GM21619 (cell line): Measurements from ENCODE around the gene RSPH3.
A peak's percentile ranks its signal among the peaks of the same experiment; 100 is the strongest.
"Not testable (repeated sequence)": the region's sequence is repeated elsewhere in the genome, so short reads cannot be mapped to it uniquely, and the experiment has no call there.

Experiments used
- ATAC-seq: cut with Tn5 transposase; IDR thresholded peaks from one replicate; pipeline ENCODE4 v1.9.1; 2021; ENCODE audit not compliant: unreplicated experiment

RSPH3 gene, protein sequence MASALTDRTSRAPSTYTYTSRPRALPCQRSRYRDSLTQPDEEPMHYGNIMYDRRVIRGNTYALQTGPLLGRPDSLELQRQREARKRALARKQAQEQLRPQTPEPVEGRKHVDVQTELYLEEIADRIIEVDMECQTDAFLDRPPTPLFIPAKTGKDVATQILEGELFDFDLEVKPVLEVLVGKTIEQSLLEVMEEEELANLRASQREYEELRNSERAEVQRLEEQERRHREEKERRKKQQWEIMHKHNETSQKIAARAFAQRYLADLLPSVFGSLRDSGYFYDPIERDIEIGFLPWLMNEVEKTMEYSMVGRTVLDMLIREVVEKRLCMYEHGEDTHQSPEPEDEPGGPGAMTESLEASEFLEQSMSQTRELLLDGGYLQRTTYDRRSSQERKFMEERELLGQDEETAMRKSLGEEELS

DNA sequence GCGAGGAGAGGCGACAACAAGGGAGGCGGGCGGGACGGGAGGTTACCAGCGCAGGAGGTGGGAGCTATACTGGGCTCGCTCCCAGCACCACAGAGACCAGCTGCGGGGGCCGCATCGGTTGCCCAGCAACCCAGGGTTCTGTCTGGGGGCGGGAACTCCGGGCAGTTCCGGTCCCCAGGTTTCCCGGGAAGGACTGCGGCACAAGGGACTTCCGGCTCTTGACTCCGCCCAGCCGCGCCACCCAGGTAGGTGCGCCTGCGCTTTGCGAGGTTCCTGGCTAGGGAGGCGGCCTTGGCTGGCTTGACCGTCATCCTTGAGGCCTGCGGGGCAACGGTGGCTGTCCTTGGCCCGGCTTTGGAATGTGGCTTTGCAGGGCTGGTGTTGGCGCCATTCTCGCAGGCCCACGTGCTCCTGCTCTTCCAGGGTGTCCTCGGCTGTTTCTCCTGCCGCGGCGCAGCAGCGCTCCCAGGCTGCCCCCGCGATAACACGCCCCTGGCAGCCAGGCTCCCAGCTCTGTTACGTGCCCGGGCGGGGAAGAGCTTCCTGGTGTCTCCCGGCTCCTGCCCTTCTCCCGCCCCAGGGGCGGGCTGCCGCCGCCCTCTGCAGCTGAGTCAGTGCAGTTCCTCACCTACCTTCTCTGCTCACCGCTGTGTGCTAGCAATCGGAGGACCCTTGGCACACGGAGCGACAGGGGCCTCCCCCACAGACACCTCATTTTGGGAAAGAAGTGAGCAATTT lies at the start of gene RSPH3:
RSPH3 (minus strand) TSS at position 537 of the 738 bp plus-strand sequence. CDS start 652 bp downstream, outside the sequence.
- peak; percentile 92 for ATAC-seq

DNA sequence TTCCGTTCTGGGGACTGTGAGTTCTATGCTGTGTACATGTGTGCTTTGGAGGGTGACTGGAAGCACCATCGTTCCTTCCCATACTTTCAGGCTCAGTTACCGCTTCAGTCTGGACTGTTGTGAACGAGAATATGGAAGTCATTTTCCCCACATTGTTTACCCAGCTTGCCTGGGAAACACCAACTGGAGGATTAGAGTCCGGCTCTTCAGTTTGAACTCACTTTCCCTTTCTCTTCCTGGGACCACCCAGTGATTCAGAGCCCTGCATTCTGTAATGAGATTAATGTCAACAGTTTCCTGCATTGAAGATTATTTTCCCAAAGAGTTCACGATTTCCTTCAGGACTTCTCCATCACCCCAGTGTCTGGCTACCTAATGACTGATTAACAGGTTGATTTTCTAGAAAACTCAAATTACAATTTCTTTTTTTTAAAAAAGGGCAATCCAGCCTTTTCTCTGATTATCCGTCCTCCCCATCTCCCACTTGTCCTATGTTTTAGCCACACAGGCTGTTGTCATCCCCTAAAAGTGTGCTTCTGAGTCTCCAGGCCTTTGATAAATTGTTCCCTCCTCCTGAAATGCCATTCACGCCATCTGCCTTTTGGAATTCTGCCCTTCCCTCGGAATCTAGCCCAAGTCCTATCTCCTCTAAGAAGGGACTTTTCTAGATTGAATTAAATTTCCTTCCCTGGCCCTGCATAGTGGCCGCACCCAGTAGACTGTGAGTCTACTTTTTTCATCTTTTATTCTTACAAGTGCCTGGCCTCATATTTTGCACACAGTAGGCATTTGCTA lies 48.1 kb upstream of the RSPH3 start:
- no peak for ATAC-seq

DNA sequence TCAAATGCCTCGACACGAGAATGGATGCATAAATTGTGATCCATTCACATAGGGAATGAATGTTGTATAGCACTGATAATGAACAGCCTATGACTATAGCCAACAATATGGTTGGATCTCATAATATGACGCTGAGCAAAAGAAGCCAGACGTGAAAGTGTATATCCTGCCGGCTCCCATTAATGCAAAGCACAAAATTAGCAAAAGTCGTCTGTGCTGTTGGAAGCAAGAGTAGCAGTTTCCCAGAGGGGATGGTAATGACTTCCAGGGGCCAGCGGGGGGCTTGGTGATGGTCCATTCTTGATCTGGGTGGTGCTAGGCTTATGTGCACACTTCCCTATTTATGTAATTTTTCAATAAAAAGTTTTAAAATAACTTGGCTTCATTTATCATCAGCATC lies 45.8 kb upstream of the RSPH3 start:
- no peak for ATAC-seq

DNA sequence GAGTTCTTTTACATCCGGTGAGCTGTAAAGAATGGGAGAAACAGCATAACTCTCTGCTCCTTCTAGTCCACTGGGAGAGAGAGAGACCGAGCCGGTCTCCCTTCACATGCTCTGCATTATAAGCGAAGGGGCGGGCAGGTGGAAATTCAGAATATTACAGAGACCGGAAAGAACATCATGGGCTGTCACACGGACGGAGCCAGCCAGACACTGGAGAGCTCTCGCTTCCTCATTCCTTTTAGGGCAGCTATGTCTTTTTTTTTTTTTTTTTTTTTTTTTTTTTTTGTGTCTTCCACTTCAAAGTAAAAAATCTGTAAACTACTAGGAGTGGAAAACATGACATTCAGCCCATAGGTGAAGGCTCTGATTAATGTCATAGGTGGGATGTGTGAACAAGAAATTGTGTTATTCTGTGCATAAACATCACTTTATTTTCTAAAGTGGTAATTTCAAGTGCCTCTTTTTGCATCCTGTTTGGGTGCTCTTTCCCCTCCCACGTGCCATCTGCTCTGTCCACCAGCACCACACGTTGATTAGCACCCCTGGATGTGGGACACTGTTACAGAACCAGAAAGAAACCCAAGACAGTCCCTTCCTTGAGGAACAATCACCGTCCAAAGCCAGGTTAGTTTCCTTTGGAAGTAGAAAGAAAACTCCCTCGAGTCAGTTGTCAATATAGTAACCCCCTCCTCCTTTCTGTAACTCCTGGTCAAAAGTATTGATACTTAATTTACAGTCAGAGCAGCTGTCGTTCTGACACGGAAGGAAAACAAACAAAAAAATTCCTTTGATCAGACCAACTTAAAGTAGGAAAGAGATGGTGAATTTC lies 45.1 kb upstream of the RSPH3 start, which contains the start of gene TAGAP:
TAGAP (minus strand) TSS at position 93 of the 829 bp plus-strand sequence. CDS start 845 bp downstream, outside the sequence.
- ATAC-seq = peak; percentile 85

DNA sequence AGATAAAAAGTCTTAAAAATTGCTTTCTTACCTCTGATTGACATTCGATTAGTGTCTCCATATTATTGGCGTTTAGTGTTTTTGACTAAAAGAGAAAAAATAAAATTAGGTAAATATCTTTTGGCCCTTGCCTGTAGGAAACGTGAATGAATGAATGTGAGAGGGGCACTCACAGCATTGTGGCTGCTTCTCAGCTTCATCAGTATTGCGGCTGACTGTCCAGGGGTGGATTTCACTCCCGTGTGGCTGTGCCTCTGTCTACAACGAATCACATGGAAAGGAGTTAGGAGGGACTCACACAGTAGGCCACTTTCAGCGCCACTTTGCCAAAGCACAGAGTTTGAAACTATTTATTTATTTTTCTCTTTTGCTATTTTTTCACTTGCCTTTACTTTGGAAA lies 43.9 kb upstream of the RSPH3 start:
- ATAC-seq = no peak

DNA sequence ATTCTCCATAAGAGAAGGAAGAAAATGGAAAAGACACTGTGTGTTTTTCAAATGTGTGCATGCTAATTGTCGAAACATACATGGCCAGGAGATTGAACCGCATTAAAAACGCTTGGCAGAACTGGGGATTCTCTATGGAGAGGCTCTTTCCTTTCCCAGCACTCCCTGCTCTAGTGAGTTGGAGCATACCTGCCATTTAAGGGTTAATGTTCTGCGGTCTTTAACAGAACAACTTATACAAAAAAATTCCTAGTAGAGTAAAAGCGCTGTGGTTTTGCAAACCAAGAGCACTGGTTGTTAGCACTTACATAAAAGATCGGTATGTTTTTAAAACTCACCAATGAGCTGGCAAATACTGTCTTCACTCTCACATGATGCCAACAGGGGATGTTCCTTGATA lies 43.2 kb upstream of the RSPH3 start:
- ATAC-seq = no peak

DNA sequence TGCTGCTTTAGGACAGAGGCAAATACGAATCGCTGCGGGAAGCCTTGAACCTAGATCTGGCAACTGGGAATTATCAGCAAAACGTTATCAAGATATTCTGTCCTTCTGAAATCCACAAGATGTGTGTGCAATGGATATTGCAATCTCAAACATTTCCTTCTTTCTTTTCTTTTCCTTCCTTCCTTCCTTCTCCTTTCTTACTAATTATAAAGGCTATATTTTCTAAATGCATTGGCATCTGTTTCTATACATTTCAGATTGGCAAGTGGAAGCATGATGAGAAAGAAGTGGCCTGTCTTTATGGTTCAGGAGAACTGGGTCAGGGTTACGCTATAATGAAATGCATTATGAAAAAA lies 42.8 kb upstream of the RSPH3 start:
- ATAC-seq = no peak

DNA sequence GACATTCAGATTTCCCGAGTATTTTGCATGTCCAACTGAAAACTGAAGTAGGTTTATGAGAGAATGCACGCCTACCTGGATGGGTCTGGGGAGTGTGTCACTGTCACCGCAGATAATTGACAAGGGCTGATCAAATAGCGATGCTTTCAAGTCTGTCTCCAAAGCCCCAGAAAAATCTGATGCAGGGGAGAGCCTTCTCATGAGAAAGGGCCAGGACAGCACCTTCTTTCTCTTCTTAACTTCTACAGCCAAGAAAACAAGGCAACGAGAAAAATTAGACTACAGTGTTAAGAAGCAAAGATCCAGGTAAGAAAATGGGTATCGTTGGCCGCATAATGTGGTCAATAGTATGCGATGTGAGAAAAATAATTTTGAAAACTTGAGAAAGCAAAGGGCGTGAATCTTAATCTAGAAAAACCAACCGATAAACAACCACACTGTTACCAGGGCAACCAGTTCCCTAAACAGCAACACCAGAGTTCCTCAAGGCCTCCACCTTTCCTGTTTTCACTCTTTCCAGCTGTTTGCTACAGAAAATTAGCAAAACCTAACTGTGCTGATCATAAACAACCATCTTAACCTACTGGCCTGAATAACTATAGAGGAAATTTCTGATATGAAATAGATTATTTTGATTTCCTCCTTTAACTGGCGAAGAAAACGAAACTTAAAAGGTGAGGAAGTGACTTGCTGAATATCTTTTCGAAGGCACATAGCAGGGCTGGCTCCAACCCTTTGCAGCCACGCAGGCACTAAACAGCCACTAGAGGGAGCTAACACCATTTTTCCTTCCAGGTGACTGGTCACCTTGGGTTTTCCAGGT lies 42.2 kb upstream of the RSPH3 start:
- ATAC-seq = peak; percentile 36

DNA sequence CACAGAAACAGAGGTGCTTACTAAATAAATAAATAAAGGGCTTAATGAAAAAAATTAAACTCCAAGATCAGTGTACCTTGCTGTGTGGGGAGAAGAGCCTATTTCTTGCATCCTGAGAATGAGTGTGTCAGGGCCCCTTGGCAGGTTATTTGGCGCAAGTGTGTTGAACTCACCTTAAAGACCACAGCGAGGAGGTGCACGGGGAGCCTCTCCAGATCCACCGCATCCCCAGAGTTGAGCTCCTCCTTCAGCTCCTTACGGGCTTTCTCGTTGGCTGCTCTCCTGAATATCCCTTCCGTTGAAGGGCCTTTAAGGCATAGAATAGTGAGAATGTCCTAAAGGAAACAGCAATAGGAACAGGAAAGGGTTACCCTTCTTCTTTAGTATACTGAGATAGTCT lies 41.2 kb upstream of the RSPH3 start:
- ATAC-seq = no peak

DNA sequence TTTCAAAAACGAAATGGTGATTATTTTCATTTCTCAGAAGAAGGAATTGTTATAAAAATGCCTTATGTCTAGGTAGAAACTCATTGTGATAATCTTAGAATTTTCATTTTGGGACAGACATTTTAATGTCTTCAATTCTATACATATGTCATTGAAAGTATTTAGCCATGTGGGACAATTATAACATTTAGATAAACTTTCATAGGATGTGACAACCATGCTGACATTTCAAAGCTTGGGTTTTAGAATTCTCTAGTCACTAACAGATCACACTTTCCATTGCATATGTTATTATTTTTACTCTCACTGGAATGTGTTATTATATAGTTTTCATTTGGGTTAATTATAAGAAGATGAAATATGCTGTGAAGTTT lies 39.9 kb upstream of the RSPH3 start:
- ATAC-seq = no peak

DNA sequence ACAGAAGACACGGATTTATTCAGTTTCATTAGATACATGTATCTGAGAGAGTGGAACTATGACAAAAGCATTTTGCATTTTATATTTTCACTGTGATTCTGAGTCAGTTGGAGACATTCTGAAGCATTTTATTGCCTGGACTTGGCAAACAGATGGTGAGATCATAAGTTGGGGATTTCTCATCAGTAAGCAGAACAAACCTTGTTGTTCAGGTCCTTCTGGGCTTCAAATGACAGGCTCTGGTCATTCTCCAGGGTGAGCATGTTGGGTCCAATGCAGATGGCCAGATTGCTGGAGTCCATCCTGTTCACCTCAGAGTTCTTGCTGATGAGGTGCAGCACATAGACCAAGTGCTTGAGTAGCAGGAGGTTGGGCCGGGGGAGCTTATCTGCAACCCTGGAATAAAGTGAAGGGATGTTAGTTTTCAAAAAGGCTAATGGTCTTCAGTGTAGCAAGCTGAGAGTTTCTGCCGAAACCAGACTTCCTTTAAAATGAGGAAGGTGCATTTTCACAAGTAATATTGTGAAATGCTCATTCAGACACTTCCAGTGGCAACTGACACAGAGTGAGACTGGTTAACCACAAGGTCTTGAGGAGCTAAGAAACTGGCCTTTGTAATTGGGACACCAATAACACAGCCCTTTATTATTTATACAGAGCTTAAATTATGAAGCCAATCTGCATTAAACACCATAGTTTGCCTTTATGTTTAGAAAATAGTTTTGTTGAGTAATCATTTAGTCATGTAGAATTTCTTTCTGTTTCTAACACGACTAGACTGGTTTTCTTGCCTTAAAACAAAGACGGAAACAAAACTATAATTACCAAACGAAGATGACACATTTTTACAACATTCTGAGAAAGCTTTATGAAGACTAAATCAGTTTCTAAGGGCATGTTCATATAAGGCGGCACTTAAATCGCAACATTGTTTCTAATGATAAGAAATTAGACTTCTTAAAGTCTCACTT lies 39.2 kb upstream of the RSPH3 start:
- ATAC-seq = peak; percentile 78

DNA sequence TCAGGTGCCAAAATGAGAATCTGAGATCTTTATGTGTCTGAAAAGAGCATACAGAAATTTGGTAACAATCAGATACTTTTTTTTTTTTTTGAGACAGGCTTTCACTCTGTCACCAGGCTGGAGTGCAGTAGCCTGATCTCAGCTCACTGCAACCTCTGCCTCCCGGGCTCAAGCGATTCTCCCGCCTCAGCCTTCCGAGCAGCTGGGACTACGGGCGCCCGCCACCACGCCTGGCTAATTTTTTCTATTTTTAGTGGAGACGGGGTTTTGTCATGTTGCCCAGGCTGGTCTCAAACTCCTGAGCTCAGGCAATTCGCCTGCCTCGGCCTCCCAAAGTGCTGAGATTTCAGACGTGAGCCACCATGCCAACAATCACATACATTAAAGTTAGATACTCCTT lies 38.3 kb upstream of the RSPH3 start:
- not testable (repeated sequence) for ATAC-seq

DNA sequence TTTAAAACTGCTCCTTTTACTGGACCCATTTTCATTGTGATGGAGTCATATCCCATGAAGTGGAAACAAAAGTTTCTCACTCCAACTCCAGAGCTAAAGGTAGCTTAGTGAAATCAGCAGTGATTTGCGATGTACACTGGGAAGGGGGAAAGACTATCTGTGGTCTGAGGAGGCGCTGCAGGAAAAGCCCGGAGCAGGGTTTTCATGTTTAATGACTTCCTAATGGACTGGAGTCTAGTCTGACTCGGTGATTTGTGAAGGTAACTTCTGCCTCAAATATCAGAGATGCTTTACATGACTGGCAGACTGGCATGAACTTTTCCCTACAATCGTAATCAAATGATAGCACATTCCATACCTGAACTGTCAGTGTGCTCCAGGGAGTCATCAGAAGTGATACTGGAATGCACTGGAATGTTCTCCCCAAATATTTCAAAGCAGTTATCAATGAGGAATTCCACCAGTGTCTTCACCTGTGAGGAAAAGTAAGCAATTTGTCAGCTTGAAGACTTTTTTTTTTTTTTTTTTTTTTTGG lies 37.8 kb upstream of the RSPH3 start:
- ATAC-seq = no peak

DNA sequence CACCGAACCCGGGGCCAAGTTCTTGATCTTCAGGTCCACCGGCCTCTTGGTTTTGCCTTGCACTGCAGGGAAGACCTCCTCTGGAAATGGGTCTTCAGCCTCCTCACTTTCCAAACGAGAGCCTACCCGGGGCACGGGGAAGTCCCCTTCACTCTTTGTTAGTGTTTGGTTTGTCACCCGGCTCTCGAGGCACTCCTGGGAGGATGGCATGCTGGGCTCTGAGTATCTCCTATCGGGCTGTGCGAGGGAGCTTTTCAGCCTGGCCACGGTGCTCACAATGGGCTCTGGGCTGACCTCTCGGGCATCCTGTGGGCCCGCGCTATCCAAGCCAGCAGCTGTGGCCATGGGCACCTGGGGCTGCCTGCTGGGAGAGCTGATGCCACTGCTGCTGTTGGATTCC lies 36.7 kb upstream of the RSPH3 start:
- no peak for ATAC-seq

DNA sequence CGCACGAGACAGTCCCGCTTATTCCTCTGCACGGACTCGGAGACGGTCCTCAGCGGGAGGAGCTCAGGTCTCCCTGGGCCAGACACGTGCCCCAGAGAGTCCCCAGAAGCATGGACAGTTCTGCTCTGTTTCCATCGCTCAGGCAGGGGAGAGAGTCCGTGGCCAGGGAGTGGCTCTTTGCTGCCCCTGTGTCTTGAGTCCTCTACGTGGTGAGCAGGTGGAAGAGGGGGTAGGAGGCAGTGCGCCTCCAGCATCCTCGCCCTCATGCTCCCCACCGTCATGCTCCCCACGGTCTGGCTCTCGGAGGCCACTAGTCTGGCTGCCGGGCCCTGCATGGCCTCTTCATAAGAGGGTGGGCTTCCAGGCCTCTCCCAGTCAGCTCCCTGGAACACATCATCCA lies 35.9 kb upstream of the RSPH3 start:
- ATAC-seq = no peak

DNA sequence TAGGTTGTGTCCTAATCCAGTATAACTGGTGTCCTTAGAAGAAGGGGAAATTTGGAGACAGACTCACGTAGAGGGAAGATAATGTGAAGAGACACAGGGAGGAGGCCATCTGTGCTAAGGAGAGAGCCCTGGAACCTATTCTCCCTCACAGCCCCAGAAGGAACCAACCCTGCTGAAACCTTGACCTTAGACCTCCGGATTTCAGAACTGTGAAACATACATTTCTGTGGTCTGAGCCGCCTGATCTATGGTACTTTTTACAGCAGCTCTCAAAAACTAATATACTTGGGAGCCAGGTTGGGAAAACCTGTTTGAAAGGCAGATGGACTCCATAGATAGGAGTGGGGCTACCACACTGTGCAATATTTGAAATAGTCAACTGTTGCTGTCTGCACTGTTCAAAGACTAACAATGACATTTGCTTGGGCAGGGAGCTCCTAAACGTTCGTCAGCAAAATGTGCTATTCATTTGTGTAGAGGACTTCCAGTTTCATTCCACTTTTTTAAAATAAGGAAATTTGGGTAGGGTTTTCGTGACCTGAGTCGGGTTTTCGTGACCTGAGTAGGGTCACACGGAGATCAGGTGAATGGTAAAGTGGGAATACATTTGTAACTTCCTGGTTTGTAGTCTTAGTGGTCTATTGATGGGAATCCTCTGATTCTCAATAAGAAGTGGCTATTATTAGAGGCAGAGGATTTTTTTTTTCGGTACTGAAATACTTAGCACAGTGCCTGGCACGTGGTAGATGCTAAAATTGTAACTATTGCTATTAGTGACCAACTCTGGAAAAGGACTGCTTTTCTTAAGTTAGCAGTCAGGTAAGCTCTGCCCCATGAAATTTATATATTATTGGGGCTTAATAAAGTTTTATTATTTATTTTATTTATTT lies 33.4 kb upstream of the RSPH3 start:
- ATAC-seq = no peak

DNA sequence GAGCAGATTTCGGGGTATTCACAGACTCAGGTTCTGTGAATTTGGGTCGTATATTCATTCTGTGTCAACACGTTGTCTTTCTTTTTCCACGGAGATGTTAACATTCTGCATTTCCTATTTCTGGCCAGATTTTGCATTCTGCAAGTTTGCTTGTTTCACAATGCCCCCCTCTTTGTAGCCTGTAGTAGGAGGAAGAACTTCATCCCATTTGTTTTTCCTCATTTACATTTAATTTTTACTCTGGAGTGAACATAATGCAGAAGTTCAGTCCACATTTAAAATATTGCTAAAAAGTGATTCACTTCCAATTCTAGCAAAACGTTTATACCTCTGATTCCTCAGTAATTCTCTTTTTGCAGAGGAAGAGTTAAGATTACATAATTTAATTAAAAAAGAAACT lies 31.8 kb upstream of the RSPH3 start:
- ATAC-seq = no peak
